ENCODE measurements around the gene GOLGA8S.
"Not testable (repeated sequence)": the region's sequence is repeated elsewhere in the genome, so short reads cannot be mapped to it uniquely, and the experiment has no call there.

The GOLGA8S gene

DNA sequence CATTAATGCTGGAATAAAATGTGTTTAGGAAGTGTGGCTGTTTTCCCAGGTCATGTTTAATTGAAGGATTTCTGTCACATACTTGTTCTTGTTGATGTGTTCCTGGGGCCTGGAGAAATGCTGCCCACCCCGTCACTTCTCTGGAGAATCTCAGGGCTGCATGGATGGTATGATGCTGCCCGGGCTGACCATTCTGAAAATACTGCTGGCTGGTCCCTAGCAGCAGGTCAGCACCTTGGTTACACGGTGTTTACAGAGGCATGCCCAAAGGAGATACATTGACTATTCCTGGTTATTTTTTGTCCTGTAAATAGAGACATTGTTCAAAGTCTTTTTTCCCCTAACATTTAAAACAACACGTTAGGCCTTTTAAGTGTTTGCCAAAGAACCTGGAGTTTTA, 26.2 kb downstream of the GOLGA8S start:
- not testable (repeated sequence) for H3K4me3 Mint-ChIP-seq; DNase-seq; H3K27ac Mint-ChIP-seq; H3K9me3 Mint-ChIP-seq; H3K27me3 Mint-ChIP-seq; H3K36me3 Mint-ChIP-seq; ATAC-seq (replicated peaks); H3K4me1 Mint-ChIP-seq

DNA sequence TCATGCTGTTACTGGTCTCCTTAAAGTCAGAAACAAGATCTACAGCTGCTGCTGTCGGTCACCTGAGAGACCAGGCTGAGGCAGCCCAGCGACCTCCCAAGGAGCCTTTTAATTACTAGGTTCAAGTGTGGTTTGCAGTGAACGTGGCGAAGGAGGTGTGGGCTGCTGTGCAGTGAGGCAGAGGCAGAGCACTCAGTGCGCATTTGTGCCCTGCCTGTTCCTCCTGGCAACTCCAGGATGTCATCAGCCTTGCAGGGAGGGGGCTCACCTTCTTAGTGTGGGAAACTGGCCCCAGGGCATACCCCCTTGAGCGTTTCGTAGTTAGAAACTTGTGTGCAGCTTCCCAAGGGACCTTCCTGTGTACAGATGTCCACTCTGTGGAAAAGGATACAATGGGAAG, 26.6 kb downstream of the GOLGA8S start:
- H3K4me3 Mint-ChIP-seq; H3K9me3 Mint-ChIP-seq; ATAC-seq (replicated peaks); H3K4me1 Mint-ChIP-seq; DNase-seq; H3K36me3 Mint-ChIP-seq; H3K27ac Mint-ChIP-seq; H3K27me3 Mint-ChIP-seq: not testable (repeated sequence)

DNA sequence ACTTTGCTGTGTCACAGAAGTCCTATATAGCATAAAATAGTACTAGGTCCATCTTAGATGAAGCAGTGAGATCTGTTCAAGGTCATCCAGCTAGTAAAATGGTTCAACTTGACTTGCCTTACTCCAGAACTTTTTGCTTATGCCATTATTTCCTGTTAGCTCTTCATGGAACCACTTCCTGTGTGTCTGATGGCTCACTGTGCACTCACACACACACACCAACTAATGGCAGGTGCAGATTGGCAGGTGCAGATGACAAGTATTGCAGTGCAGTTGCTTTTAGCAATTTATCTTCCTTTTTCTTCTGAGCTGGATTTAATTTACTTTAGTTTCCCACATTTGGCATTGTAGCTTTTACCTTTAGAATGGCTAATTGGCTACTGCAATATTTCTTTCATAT, 29.8 kb downstream of the GOLGA8S start:
- DNase-seq (no peak), ATAC-seq (replicated peaks) (no peak)
- Mint-ChIP-seq H3K4me1 (no peaks in the 10 kb centered on the region), H3K9me3 (no peaks in the 10 kb centered on the region), H3K36me3 (no peaks in the 10 kb centered on the region), H3K4me3 (no peak overlapping the region), H3K27ac (no peak overlapping the region), H3K27me3 (peaks cover 0 to 4% of the 10 kb centered on the region in 2 donors)

DNA sequence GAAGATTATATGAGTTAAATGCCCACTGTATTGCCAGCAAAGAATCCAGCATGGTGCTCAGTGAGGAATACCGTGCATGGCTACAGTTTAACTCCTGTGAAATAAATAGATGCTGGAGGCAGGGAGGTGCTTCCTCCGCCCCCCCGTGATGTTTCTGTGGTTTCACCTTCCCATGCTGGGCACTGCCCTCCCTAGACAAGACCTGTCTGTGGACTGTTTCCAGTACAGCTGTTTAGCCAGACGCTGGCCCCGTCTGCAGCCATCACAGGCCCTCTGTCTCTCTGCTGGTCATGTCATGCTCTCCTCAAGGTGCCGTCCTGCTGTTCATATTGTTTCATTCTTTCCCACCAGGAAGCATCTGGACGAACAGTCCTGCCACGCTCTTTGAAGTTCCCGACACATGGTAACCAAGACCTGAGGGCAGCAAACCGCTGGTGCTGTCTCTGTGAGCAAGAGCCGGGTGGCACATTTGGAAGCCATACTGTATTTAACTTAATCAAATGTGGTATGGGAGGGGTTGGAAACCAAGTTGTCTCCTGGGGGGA, 31.4 kb downstream of the GOLGA8S start:
- H3K36me3 Mint-ChIP-seq, result no peaks in the 10 kb centered on the region
- H3K27me3 Mint-ChIP-seq, result peaks cover 0 to 4% of the 10 kb centered on the region in 2 donors
- H3K4me3 Mint-ChIP-seq, result no peak overlapping the region
- ATAC-seq (replicated peaks) (no peak), DNase-seq (no peak)
- no peaks in the 10 kb centered on the region for H3K4me1 Mint-ChIP-seq
- no peak overlapping the region for H3K27ac Mint-ChIP-seq
- H3K9me3 Mint-ChIP-seq, result no peaks in the 10 kb centered on the region

DNA sequence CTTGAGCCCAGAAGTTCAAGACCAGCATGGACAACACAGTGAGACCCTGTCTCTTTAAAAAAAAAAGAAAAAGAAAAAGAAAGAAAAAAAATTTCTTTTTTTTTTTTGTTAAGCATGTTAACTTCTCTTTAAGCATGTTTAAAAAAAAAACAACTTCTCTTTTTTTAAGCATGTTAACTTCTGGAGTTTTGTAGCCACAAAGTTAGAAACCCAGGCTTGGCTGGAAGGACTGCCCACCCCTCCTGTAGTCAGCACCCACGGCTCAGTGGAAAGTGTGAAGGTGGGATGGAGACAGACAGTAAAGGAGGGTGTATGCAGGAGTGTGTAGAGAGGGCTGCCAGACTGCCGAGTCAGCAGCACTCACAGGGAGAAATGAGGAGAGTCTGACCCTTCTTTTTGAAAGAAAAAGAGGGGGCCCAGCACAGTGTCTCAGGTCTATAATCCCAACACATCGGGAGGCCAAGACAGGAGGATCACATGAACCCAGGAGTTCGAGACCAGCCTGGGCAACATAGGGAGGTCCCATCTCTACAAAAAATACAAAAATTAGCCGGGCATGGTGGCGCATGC, 33.2 kb downstream of the GOLGA8S start:
- Mint-ChIP-seq H3K27me3 (peaks cover 0 to 4% of the 10 kb centered on the region in 2 donors), H3K36me3 (no peaks in the 10 kb centered on the region), H3K4me3 (no peak overlapping the region), H3K4me1 (no peaks in the 10 kb centered on the region), H3K9me3 (no peaks in the 10 kb centered on the region), H3K27ac (no peak overlapping the region)
- ATAC-seq (replicated peaks) (no peak), DNase-seq (no peak)

DNA sequence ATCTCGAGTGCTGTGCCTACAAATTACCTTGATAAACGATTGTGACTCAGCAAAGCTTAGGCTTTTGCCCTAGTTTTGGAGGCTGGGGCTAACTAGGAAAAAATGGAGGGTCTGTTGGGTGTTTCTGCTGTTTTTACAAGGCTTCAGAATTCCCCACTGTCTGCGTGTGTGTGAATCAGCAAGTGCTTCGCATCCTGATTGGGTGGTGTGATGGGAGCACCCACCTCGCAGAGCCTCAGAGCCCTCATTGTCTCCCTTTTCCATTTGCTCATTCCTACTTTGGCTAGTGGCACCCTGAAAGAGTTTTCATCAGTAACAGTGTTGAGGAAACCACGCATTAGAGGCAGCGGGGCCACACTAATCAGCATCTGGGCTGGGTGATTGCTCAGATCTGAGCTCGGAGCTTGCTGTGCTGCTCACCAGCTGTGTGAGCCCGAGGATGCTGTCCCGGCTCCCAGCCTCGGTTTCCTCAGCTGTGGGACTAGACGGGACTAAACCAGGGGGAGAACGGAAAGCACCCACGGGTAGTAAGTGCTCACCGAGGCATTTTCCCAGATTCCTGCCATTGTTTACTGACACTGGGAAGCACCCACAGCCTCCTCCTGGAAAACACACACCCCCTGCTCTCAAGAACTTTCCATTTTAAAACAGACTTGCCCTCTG, 40.6 kb downstream of the GOLGA8S start:
- Mint-ChIP-seq H3K27me3 (peaks cover 0 to 5% of the 10 kb centered on the region in 2 donors), H3K4me1 (no peaks in the 10 kb centered on the region), H3K36me3 (no peaks in the 10 kb centered on the region), H3K9me3 (no peaks in the 10 kb centered on the region), H3K27ac (no peak overlapping the region), H3K4me3 (no peak overlapping the region)
- ATAC-seq (replicated peaks), result no peak
- no peak for DNase-seq

DNA sequence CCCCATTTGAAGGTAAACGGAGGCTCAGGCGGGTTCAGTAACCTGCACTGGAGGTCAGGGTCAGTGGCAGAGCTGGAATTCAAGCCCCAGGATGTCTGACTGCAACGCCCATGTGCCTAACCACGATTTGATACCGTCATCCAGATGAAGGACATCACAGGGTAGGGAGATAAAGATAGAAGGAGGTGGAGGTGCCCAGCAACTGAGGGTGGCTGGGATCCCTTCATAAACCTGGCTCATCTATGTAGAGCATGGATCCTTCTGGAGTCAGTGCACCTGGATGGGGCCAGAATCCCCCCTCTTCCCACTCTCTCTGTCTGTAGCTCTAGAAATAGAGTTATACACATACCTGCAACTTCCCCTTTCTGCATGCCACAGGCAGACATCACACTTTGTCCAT, 41.3 kb downstream of the GOLGA8S start:
- H3K36me3 Mint-ChIP-seq, result no peaks in the 10 kb centered on the region
- ATAC-seq (replicated peaks) (no peak), DNase-seq (no peak)
- H3K27ac Mint-ChIP-seq, result no peak overlapping the region
- H3K27me3 Mint-ChIP-seq, result peaks cover 0 to 5% of the 10 kb centered on the region in 2 donors
- H3K9me3 Mint-ChIP-seq, result no peaks in the 10 kb centered on the region
- no peaks in the 10 kb centered on the region for H3K4me1 Mint-ChIP-seq
- H3K4me3 Mint-ChIP-seq, result no peak overlapping the region

DNA sequence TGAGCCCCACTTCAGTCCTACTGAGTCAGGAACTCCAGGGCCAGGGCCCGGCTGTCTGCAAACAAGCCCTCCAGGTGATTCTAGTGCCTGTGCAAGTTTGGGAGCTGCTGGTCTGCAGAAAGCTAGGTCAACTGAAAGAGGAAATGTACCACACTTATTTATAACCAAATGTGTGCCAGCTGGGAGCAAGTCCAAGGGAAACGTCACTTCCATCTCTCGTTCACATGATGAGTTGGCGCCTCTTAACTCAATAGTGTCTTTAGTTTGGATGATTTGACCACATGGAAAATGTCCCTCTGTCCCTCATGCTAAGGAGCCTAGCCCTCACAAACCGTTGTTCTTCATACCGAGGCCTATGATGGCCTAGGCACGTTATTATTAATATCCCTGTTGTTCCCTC, 43.2 kb downstream of the GOLGA8S start:
- Mint-ChIP-seq H3K27ac (no peak overlapping the region), H3K9me3 (no peaks in the 10 kb centered on the region), H3K36me3 (no peaks in the 10 kb centered on the region), H3K4me1 (no peaks in the 10 kb centered on the region), H3K4me3 (no peak overlapping the region), H3K27me3 (peaks cover 0 to 5% of the 10 kb centered on the region in 2 donors)
- no peak for ATAC-seq (replicated peaks)
- DNase-seq, result no peak

DNA sequence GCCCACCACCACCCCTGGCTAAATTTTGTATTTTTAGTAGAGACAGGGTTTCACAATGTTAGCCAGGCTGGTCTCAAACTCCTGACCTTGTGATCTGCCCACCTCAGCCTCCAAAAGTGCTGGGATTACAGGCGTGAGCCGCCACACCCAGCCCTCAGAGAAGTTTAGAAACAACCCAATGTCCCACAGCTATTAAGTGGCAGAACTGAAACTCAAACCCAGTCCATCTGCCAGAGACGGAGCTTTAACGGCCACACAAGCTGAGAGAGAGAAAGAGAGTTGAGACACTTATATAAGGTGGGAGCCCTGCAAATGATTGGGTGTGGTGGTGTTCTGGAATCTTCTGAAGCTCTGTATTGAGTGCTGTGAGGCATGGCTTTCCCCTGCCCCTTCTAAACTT, 43.8 kb downstream of the GOLGA8S start:
- not testable (repeated sequence) for DNase-seq; ATAC-seq (replicated peaks); H3K27ac Mint-ChIP-seq

DNA sequence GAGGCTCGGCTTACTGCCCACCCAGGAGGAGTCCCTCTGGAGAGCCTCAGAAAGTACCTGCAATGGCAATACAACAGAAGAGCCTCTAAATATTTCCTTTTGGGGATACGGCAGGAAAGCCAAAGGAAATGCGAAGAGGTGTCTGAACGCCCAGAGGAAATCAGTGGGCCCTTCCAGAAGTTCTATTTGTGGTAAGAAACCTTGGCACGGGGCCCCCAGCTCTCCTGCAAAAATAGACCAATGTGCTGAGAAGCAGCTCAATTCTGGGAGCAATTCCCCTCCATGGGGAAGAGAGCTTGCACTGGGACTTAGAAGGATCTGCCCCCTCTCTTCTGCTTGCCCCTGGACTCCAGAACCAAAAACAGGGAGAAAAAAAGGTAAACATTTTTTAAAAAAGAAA, 44.7 kb downstream of the GOLGA8S start:
- not testable (repeated sequence) for ATAC-seq (replicated peaks)

More for the DNA sequence above, 43.8 kb downstream of the GOLGA8S start:
- H3K27me3 Mint-ChIP-seq, H3K4me1 Mint-ChIP-seq, H3K4me3 Mint-ChIP-seq, H3K36me3 Mint-ChIP-seq, H3K9me3 Mint-ChIP-seq: not testable (repeated sequence)

DNA sequence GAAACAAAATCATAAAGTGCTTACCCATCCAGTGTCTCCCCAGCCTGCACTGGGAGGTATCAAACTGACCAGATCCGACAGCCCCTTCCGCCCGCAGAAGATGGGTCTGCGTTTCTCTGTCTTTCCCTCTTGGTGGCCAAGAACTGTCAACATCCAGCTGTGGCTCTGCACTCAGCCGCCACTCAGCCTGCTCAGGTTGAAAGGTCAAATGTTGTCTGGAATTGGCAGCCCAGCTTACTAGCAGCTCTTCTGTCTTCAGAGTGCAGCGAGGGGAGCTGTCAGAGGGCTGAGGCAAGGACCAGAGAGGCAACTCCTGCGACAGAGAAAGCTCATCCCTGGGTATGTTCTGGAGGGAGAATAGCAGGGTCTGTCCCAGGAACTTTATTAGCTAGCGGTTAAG, 47.1 kb downstream of the GOLGA8S start:
- Mint-ChIP-seq H3K9me3 (peaks cover 0 to 3% of the 10 kb centered on the region in 2 donors), H3K4me3 (no peak overlapping the region), H3K36me3 (no peaks in the 10 kb centered on the region), H3K4me1 (no peaks in the 10 kb centered on the region), H3K27me3 (peaks cover 0 to 5% of the 10 kb centered on the region in 2 donors), H3K27ac (no peak overlapping the region)
- ATAC-seq (replicated peaks) (no peak), DNase-seq (no peak)

More for the DNA sequence above, 44.7 kb downstream of the GOLGA8S start:
- H3K27me3 Mint-ChIP-seq, H3K27ac Mint-ChIP-seq, H3K36me3 Mint-ChIP-seq, H3K9me3 Mint-ChIP-seq, DNase-seq, H3K4me1 Mint-ChIP-seq, H3K4me3 Mint-ChIP-seq: not testable (repeated sequence)

DNA sequence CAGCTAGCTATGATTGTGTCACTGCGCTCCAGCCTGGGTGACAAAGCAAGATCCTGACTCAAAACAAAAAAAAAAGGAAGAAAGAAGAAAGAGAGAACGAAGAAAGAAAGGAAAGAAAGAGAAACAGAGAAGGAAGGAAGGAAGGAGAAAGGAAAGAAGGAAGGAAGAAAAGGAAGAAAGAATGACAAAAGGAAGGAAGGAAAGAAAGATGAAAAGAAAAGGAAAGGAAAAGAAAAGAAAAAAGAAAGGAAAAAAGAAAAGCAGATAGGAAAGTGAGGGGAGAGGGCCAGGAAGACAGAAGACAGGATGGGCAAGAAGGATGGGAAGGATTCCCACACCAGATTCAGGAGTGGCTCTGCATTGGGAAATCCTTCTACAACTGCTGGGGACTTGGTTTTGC, 47.6 kb downstream of the GOLGA8S start:
- ATAC-seq (replicated peaks), result no peak

DNA sequence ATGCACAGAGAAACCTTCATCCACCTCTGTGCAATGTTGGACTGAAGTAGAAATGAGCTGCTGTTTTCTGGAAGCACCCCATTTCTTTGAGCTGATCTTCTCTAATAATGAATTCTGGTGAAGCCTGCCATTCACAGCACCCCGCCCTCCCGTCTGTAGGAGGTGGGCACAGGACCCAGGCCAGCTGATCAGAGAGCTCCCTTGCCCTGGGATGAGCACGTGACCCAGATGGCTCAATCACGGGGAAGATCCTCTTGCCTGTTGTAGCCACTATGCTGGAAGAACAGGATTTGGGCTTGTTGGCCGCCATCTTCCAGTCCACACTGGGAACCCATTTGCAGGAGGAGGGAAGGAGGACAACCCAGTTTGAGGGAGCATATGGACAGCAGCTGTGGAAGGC, 48.0 kb downstream of the GOLGA8S start:
- H3K4me3 Mint-ChIP-seq, result no peak overlapping the region
- peaks cover 0 to 5% of the 10 kb centered on the region in 2 donors for H3K9me3 Mint-ChIP-seq
- peaks cover 0 to 5% of the 10 kb centered on the region in 2 donors for H3K27me3 Mint-ChIP-seq
- H3K27ac Mint-ChIP-seq, result no peak overlapping the region
- no peaks in the 10 kb centered on the region for H3K4me1 Mint-ChIP-seq
- DNase-seq (no peak), ATAC-seq (replicated peaks) (no peak)
- H3K36me3 Mint-ChIP-seq, result no peaks in the 10 kb centered on the region

More for the DNA sequence above, 47.6 kb downstream of the GOLGA8S start:
- Mint-ChIP-seq H3K27ac (no peak overlapping the region), H3K27me3 (peaks cover 0 to 5% of the 10 kb centered on the region in 2 donors), H3K4me1 (no peaks in the 10 kb centered on the region), H3K4me3 (no peak overlapping the region), H3K36me3 (no peaks in the 10 kb centered on the region), H3K9me3 (peaks cover 0 to 5% of the 10 kb centered on the region in 2 donors)
- no peak for DNase-seq

DNA sequence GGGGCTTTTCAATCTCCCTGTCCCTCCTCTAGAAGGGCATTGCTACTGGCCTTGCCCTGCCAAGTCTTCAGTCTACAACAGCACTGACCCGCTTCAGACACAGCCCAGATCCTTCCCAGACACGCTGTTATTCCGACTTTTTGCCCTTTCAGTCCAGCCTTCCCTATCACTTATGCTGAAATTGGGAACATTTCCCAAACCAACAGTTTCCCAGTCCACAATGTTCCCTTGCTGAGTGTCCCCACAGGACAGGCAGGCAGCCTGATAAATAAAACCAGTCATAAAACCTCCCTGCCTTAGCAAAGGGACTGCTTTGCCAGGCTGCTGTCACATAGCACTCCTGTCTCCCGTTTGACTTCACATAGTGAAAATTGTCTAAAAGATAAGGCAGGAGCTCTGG, 49.0 kb downstream of the GOLGA8S start:
- H3K9me3 Mint-ChIP-seq, result peaks cover 0 to 5% of the 10 kb centered on the region in 2 donors

DNA sequence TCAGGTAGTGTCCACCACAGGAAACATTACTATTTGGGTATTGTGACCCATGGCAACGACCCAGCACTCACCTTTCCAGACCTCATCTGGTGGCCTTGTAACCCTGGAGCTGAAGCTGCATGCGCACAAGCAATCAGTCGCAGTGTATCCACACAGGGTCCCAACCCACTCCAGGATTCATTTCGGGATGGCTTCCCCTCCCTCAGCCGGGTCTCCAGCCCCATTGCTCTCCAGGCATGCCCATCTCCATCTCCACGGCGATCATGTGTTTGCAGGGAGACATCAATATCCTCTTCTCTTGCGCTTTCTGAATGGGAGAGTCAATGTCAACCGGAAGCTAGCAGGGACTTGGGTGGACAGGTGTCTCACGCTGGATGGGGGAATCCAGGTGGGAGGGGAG, 57.3 kb downstream of the GOLGA8S start:
- H3K27me3 Mint-ChIP-seq, result no peaks in the 10 kb centered on the region
- no peak overlapping the region for H3K27ac Mint-ChIP-seq
- no peaks in the 10 kb centered on the region for H3K4me1 Mint-ChIP-seq
- DNase-seq (no peak), ATAC-seq (replicated peaks) (no peak)
- no peak overlapping the region for H3K4me3 Mint-ChIP-seq
- H3K36me3 Mint-ChIP-seq, result no peaks in the 10 kb centered on the region
- H3K9me3 Mint-ChIP-seq, result peaks cover 0 to 2% of the 10 kb centered on the region in 2 donors

More for the DNA sequence above, 49.0 kb downstream of the GOLGA8S start:
- no peak for ATAC-seq (replicated peaks)
- H3K4me3 Mint-ChIP-seq, result no peak overlapping the region
- no peaks in the 10 kb centered on the region for H3K4me1 Mint-ChIP-seq
- no peak for DNase-seq
- H3K27ac Mint-ChIP-seq, result no peak overlapping the region
- no peaks in the 10 kb centered on the region for H3K36me3 Mint-ChIP-seq
- peaks cover 0 to 5% of the 10 kb centered on the region in 2 donors for H3K27me3 Mint-ChIP-seq
